ENCODE results near the gene SGCE.

Gene SGCE

DNA sequence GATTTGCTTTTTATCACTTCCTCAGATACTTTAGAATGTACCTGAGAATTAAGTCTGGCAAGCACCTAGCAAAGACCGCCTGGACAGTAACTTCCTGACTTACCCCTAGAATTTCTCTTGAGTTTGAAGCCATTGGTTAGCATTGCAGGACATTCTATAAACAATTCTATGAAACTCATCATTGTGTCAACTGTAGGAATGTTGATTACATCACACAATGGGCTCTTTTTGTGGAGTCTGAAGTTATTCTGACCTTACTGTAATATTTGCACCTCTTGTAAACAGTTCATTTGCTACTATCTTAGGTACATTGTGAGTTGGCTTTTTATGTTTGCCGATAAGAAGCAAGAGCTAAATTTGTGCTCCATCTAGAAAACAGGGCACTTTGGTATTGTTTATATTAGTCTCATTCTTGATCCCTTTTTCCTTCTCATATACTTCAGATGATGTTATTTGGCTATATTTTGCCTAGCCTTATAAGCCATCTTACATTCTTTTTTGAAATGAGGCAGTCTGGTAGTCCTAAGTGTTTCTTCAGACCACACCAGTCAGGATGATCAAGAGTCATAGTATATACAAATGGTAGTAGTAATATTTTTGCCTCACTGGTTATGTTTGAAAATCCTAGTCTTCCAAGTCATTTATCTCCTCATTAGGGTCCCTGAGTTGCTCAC, 94.0 kb downstream of the SGCE start:
- Histone ChIP-seq H3K4me3 (ENCODE audit: low read depth, low read length) (no peak overlapping the region), H3K36me3 (no peaks in the 10 kb centered on the region), H3K27me3 (ENCODE audit: insufficient read depth, low read depth, severe bottlenecking) (no peaks in the 10 kb centered on the region), H3K27ac (no peak overlapping the region), H3K9me3 (ENCODE audit: severe bottlenecking) (no peaks in the 10 kb centered on the region)
- DNase-seq, result no peak
- TF ChIP-seq, protein P1, sequence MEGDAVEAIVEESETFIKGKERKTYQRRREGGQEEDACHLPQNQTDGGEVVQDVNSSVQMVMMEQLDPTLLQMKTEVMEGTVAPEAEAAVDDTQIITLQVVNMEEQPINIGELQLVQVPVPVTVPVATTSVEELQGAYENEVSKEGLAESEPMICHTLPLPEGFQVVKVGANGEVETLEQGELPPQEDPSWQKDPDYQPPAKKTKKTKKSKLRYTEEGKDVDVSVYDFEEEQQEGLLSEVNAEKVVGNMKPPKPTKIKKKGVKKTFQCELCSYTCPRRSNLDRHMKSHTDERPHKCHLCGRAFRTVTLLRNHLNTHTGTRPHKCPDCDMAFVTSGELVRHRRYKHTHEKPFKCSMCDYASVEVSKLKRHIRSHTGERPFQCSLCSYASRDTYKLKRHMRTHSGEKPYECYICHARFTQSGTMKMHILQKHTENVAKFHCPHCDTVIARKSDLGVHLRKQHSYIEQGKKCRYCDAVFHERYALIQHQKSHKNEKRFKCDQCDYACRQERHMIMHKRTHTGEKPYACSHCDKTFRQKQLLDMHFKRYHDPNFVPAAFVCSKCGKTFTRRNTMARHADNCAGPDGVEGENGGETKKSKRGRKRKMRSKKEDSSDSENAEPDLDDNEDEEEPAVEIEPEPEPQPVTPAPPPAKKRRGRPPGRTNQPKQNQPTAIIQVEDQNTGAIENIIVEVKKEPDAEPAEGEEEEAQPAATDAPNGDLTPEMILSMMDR (IDR thresholded peaks at IDR 0.05; ENCODE audit: low read depth, low read length), result no peak

DNA sequence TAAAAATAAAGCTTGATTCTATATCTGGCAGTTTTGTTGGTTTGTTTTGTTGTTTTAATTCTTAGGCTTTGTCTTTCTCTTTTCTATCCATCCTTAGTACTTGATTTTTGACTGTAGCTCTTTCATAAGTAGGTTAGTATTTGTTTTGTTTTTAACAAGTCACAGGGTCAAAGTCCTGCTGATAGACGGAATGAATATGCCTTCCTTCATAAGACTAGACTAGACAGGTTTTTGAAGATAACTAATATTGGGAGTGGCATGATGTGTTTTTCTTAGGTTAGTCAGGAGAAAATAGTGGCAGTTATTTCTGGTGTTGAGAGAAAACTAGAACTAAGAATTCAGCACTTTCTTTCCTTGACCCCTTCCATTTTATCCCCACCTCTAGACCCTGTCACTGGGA, 96.0 kb downstream of the SGCE start:
- H3K27me3 ChIP-seq (ENCODE audit: insufficient read depth, low read depth, severe bottlenecking), result no peaks in the 10 kb centered on the region
- TF ChIP-seq, protein P1 (IDR thresholded peaks at IDR 0.05; ENCODE audit: low read depth, low read length), result no peak
- H3K36me3 ChIP-seq, result peaks cover 10% of the 10 kb centered on the region; the same call in 1 of the 2 replicates
- no peak overlapping the region for H3K27ac ChIP-seq
- H3K4me3 ChIP-seq (ENCODE audit: low read depth, low read length), result no peak overlapping the region
- no peaks in the 10 kb centered on the region for H3K9me3 ChIP-seq (ENCODE audit: severe bottlenecking)
- no peak for DNase-seq

DNA sequence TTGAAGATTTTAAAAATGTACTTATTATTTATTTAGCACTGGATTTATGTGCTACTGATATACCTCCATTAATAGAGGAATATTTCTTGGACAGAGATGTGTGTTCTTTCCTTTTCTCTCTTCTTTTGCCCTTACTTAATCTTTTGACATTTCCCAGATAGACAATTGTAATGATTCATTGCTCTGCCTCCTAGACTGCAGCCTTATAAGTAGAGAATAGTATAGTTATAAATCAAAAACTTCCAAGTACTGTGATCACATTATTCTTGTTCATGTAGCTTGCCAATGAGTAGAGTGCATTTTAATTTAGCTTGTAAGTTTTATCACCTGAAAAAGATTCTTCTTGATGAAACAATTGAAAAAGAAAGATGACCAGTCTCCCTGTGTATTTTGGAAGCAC, 98.7 kb downstream of the SGCE start:
- Histone ChIP-seq H3K27me3 (ENCODE audit: insufficient read depth, low read depth, severe bottlenecking) (no peaks in the 10 kb centered on the region), H3K4me3 (ENCODE audit: low read depth, low read length) (no peak overlapping the region), H3K27ac (no peak overlapping the region), H3K9me3 (ENCODE audit: severe bottlenecking) (no peaks in the 10 kb centered on the region), H3K36me3 (peaks cover 16% of the 10 kb centered on the region)
- no peak for DNase-seq
- TF ChIP-seq, protein P1 (IDR thresholded peaks at IDR 0.05; ENCODE audit: low read depth, low read length), result no peak

DNA sequence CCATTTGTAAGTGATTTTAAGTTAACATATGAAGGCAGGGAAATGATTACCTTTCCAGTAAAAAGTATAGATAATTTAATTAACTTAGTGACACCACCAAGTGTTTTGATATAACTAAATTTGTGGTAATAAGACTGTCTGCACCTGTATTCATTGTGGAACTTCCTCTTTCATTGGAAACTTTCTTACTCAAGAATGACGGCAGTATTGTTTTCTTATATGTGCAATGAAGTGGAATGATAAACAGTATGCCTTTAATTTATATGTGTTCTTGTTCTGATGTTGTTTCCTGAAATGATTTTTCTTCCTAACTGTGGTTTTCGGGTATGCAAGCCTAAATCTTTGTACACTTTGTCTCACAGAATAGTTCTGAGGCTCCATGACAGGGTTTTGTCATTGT, 99.9 kb downstream of the SGCE start:
- H3K27ac ChIP-seq, result no peak overlapping the region
- no peaks in the 10 kb centered on the region for H3K27me3 ChIP-seq (ENCODE audit: insufficient read depth, low read depth, severe bottlenecking)
- H3K36me3 ChIP-seq, result peaks cover 22% of the 10 kb centered on the region
- no peak for DNase-seq
- TF ChIP-seq, protein P1 (IDR thresholded peaks at IDR 0.05; ENCODE audit: low read depth, low read length), result no peak
- H3K4me3 ChIP-seq (ENCODE audit: low read depth, low read length), result no peak overlapping the region
- H3K9me3 ChIP-seq (ENCODE audit: severe bottlenecking), result no peaks in the 10 kb centered on the region

DNA sequence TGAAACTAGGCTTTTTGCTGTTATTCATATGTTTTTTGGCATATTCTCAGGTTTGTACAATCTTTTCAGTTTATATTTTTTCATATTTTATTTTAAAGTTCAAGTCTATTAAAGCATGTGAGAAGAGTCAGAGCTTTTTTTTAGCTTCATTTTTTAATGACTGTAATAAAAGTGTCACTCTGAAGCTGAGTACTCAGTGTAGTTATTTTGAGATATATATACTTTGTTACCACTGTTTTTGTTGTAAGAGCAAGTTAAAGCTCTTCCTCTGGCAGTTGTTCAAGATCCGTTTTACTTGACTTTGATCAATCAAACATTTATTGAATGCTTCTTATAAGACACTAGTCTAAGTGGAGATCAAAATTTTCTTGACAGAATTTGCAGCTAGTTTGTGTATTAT, 108.8 kb downstream of the SGCE start:
- Histone ChIP-seq H3K27ac (no peak overlapping the region), H3K4me3 (ENCODE audit: low read depth, low read length) (no peak overlapping the region), H3K27me3 (ENCODE audit: insufficient read depth, low read depth, severe bottlenecking) (no peaks in the 10 kb centered on the region), H3K9me3 (ENCODE audit: severe bottlenecking) (no peaks in the 10 kb centered on the region), H3K36me3 (peaks cover 16% of the 10 kb centered on the region)
- TF ChIP-seq, protein P1 (IDR thresholded peaks at IDR 0.05; ENCODE audit: low read depth, low read length), result no peak
- no peak for DNase-seq

DNA sequence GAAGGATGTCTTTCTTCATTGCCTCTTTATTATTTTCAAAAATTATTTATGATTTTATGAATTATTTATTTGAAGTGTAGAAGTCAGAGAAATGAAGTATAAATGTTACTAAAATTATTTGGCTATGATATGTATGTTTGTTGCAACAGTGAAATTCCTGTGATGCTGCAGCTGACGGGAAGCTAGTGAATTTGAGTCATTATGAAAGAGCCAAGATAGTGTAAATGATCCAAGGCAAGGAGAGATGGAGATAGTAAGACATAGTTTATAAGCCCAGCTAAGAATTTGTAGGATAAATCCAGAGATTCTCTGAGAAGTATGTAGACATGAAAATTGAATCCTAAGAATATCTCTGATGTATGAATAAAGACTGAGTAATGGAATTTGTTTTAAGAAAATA, 115.5 kb downstream of the SGCE start:
- Histone ChIP-seq H3K36me3 (peaks cover 24% of the 10 kb centered on the region), H3K9me3 (ENCODE audit: severe bottlenecking) (no peaks in the 10 kb centered on the region), H3K4me3 (ENCODE audit: low read depth, low read length) (no peak overlapping the region), H3K27me3 (ENCODE audit: insufficient read depth, low read depth, severe bottlenecking) (no peaks in the 10 kb centered on the region), H3K27ac (no peak overlapping the region)
- TF ChIP-seq, protein P1 (IDR thresholded peaks at IDR 0.05; ENCODE audit: low read depth, low read length), result no peak
- DNase-seq, result no peak
